ENCODE measurements around the gene ABCC1. TPM values are rescaled to one million over a fixed set of nuclear protein-coding genes. Genes with fewer than 3 reads are reported as not detected.
"Not testable (repeated sequence)": the region's sequence is repeated elsewhere in the genome, so short reads cannot be mapped to it uniquely, and the experiment has no call there.

Gene ABCC1
- total RNA-seq, 1 donor from 2014 or later = 95.7 TPM

DNA sequence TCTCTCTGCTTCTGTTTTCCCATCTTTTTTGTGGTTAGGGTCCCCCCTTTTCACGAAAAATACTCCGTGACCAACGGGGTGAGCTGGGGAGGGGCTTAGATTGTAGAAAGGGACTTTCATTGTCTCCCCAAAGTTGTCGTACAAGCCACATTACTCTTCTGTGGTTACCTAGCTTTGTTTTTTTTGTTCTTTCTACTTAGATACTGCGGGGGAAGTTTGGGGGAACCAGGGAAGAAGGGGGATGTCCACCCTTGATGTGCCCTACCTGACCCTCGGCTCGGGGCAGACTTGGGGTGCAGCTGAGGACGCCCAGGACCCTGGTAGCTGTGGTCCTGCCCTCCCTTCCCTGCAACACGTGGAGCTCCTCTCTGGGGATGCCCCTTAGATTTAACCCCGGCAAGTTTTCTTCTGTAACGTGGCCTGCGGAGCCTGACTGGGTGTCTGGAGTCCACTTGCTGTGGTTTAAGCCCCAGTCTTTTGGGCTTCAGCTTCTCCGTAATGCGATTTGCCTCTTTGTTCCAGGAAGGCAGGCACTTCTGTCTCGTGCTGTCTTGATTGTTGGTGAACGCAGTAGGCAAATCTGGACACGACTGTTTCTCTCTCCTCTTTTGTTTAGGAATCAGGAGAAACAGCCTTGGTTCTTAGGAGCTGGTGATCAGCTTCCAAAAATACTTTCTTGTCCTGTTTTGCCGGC lies 892 bp downstream of the ABCC1 start:
- peak; percentile 33 for DNase-seq (ENCODE audit: low spot score)
- Mint-ChIP-seq H3K4me3 (ENCODE audit: low read depth) (peak overlapping the region; percentile 99), H3K27ac (peak overlapping the region; percentile 100), H3K4me1 (ENCODE audit: low read depth) (peaks cover 41% of the 10 kb centered on the region), H3K36me3 (ENCODE audit: low read depth) (peaks cover 41% of the 10 kb centered on the region), H3K9me3 (no peaks in the 10 kb centered on the region), H3K27me3 (ENCODE audit: low read depth) (no peaks in the 10 kb centered on the region)
- intact Hi-C loops (cut with micrococcal nuclease) = loop anchor here (1.0 to 5.0 kb wide), 4 partner anchors 11 to 77 kb away; partner anchors contain the start of gene CEP20

DNA sequence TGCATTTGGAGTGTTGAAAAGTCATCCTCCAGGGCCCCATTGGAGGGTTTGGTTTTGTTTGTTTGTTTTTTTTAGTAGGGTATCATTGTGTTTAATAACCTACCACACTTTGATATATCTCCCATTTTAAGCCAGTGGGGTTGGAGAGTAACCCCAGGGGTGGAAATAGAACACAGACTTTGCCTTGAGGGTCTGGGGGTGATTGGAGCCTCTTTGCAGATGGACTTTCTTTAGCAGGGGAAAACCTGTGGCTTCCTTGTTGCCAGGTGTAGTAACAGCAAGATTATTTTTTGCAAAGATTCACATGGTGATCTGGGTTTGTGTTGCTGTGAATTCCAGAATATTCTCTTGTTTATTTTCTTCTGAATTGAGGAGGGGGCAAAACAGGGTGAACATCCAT lies 1.5 kb downstream of the ABCC1 start:
- Mint-ChIP-seq H3K27me3 (ENCODE audit: low read depth) (no peaks in the 10 kb centered on the region), H3K9me3 (no peaks in the 10 kb centered on the region), H3K27ac (peak overlapping the region; percentile 100), H3K4me1 (ENCODE audit: low read depth) (peaks cover 44% of the 10 kb centered on the region), H3K4me3 (ENCODE audit: low read depth) (peak overlapping the region; percentile 99), H3K36me3 (ENCODE audit: low read depth) (peaks cover 47% of the 10 kb centered on the region)
- intact Hi-C loops (cut with micrococcal nuclease) = loop anchor here (1.0 to 5.0 kb wide), 4 partner anchors 10 to 76 kb away; partner anchors contain the start of gene CEP20
- DNase-seq (ENCODE audit: low spot score) = no peak

DNA sequence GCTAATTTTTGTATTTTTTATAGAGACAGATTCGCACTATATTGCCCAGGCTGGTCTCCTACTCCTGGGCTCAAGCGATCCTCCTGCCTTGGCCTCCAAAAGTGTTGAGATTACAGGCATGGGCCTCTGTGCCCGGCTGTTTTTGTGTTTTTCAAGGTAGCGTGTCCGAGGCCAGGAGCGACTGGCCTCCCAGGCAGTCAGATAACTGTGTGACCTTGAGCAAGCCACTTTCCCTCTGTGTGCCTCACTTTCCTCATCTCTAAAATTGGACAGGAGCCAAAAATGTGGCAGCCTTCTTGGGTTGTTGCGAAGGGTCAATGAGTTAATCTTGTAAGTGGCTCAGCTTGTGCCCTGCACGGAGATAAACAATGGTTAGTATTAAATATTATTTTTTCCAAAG lies 2.4 kb downstream of the ABCC1 start:
- Mint-ChIP-seq H3K27ac (peak overlapping the region; percentile 88), H3K36me3 (ENCODE audit: low read depth) (peaks cover 50% of the 10 kb centered on the region), H3K4me1 (ENCODE audit: low read depth) (peaks cover 45% of the 10 kb centered on the region), H3K9me3 (no peaks in the 10 kb centered on the region), H3K4me3 (ENCODE audit: low read depth) (peak overlapping the region; percentile 99), H3K27me3 (ENCODE audit: low read depth) (no peaks in the 10 kb centered on the region)
- intact Hi-C loops (cut with micrococcal nuclease) = loop anchor here (2.0 to 5.0 kb wide), 3 partner anchors 53 to 75 kb away; partner anchors contain the start of gene CEP20
- DNase-seq (ENCODE audit: low spot score) = no peak

DNA sequence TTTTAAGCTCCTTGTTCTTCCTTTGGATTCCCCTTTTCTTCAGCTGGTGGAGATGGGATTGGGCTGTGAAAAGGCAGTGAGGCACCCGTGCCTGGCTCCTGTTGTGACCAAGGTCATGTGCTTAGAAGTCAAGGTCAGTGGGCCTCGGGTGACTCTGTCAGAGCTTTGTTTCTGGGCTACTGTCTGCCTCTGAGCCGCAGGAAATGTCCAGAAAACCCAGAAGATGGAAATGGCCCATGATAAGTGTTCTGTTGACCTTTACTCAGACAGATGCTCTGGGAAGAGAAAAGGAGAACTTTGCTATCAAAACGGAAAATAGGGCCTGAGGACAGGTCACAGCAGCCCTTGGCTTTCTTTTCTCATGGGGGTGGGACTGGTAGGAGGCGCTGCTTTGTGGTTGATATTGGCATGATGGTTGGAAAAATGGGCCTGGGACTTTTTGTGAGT lies 2.9 kb downstream of the ABCC1 start:
- no peak for DNase-seq (ENCODE audit: low spot score)
- Mint-ChIP-seq H3K4me3 (ENCODE audit: low read depth) (peak overlapping the region; percentile 99), H3K27me3 (ENCODE audit: low read depth) (no peaks in the 10 kb centered on the region), H3K9me3 (no peaks in the 10 kb centered on the region), H3K27ac (peak overlapping the region; percentile 88), H3K36me3 (ENCODE audit: low read depth) (peaks cover 52% of the 10 kb centered on the region), H3K4me1 (ENCODE audit: low read depth) (peaks cover 46% of the 10 kb centered on the region)
- intact Hi-C loops (cut with micrococcal nuclease) = loop anchor here (5.0 kb wide), 1 partner anchor 75 kb away; no protein-coding TSS in a partner anchor

DNA sequence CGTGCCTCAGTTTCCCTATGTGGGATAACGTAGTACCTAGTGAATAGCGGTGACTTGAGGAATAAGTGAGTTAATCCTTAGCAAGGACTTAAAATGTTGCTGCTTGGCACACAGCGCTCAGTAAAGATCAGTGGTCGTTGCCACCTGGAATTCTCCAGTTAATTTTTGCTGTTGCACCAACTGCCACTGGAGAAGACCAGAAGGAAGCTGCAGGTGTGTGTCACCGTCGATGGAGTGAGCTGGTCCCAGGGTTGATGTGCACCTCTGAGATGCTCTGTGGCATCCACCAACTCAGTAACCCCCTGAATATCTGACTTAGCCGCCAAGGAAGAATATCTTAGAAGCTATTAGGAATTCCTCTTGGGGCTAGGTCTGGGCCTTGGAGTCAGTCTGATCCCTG lies 4.1 kb downstream of the ABCC1 start:
- Mint-ChIP-seq H3K9me3 (no peaks in the 10 kb centered on the region), H3K36me3 (ENCODE audit: low read depth) (peaks cover 52% of the 10 kb centered on the region), H3K27ac (peak overlapping the region; percentile 88), H3K27me3 (ENCODE audit: low read depth) (no peaks in the 10 kb centered on the region), H3K4me1 (ENCODE audit: low read depth) (peaks cover 52% of the 10 kb centered on the region), H3K4me3 (ENCODE audit: low read depth) (no peak overlapping the region)
- intact Hi-C loops (cut with micrococcal nuclease) = loop anchor here (5.0 kb wide), 1 partner anchor 74 kb away; no protein-coding TSS in a partner anchor
- no peak for DNase-seq (ENCODE audit: low spot score)

DNA sequence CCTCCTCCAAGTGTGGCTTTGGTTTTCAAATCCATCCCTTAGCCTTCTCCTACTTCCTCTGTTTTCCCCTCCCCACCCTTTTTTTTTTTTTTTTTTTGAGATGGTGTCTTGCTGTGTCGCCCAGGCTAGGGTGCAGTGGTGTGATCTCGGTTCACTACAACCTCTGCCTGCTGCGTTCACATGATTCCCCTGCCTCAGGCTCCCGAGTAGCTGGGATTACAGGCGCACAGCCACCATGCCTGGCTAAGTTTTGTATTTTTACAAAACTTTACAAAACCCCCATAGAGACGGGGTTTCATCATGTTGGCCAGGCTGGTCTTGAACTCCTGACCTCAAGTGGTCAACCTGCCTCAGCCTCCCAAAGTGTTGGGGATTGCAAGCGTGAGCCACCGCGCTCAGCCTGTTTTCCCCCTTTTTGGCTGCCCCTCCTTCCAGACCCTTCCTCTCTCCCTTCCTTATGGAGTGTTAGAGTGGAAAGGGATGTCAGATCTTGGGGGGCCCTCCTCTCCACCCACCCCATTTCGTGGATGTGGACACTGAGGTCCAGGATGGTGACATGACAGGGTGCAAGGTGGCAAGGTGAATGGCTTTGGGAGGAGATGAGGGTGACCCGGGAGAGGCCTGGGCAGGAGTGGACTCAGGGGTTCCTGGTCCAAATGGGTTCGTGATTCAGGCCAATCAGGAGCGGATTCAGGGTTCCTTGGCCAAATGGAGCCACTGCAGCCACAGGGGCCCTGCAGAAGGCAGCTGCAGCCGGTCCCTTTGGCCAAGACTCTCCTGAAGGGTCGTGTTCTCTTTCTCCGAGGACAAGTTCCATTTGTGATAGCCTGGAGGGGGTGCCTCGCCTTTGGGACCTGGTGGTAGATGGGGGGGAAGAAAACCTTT lies 4.8 kb downstream of the ABCC1 start:
- intact Hi-C loops (cut with micrococcal nuclease) = loop anchor here (5.0 kb wide), 1 partner anchor 73 kb away; no protein-coding TSS in a partner anchor
- Mint-ChIP-seq H3K4me1 (ENCODE audit: low read depth) (peaks cover 53% of the 10 kb centered on the region), H3K4me3 (ENCODE audit: low read depth) (no peak overlapping the region), H3K9me3 (no peaks in the 10 kb centered on the region), H3K36me3 (ENCODE audit: low read depth) (peaks cover 57% of the 10 kb centered on the region), H3K27me3 (ENCODE audit: low read depth) (no peaks in the 10 kb centered on the region), H3K27ac (peak overlapping the region; percentile 38)
- no peak for DNase-seq (ENCODE audit: low spot score)

DNA sequence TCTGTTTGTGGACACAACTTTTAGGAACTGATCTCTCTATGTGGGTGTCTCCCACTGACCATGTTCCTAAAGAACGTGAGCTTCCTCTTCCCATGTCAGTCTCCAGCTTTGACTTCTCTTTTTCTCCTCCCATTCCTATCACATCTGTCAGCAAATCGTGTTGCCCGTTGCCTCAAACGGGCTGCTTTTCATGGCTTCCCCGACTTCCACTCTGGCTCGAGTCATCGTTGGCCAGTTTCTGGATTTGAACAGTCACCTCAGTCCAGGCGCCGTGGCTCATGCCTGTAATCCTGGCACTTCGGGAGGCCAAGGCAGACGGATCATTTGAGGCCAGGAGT lies 5.4 kb downstream of the ABCC1 start:
- H3K36me3 Mint-ChIP-seq (ENCODE audit: low read depth) = peaks cover 63% of the 10 kb centered on the region
- peak overlapping the region; percentile 34 for H3K27ac Mint-ChIP-seq
- H3K4me3 Mint-ChIP-seq (ENCODE audit: low read depth) = no peak overlapping the region

DNA sequence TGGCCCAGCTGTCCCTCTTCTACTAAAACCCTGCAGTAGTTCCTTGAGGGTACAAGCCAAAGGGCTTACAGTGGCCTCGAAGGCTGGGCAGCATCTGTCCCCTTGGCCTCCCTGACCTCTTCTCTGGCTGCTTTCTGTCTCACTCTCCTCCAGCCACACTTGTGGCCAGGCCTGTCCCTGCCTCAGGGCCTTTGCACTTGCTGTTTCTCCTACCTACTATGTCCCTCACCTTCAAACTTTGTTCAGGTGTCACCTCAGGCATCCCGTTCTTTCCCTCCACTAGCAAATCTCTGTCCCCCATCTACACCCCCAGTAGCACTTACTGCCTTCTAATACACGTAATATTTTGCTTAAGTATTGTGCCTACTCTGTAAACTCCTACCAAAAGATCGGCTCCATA lies 6.0 kb downstream of the ABCC1 start:
- intact Hi-C loops (cut with micrococcal nuclease) = no loop called here

More for the DNA sequence above, 5.4 kb downstream of the ABCC1 start:
- Mint-ChIP-seq H3K4me1 (ENCODE audit: low read depth) (peaks cover 59% of the 10 kb centered on the region), H3K27me3 (ENCODE audit: low read depth) (no peaks in the 10 kb centered on the region), H3K9me3 (no peaks in the 10 kb centered on the region)
- intact Hi-C loops (cut with micrococcal nuclease) = loop anchor here (5.0 kb wide), 1 partner anchor 73 kb away; no protein-coding TSS in a partner anchor
- no peak for DNase-seq (ENCODE audit: low spot score)

DNA sequence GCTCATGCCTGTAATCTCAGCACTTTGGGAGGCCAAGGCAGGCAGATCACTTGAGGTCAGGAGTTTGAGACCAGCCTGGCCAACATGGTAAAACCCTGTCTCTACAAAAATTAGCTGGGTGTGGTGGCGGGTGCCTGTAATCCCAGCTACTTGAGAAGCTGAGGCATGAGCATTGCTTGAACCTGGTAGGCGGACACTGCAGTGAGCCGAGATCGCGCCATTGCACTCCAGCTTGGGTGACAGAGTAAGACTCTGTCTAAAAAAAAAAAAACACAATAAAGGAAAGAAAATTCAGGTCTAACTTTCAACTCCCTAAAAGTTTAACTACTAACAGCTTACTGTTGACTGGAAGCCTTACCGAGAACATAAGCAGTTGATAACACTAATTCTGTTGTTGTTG lies 6.7 kb downstream of the ABCC1 start:
- H3K4me1 Mint-ChIP-seq (ENCODE audit: low read depth) = peaks cover 69% of the 10 kb centered on the region
- peak overlapping the region; percentile 67 for H3K27ac Mint-ChIP-seq
- H3K9me3 Mint-ChIP-seq; H3K27me3 Mint-ChIP-seq (ENCODE audit: low read depth); DNase-seq (ENCODE audit: low spot score); H3K4me3 Mint-ChIP-seq (ENCODE audit: low read depth); intact Hi-C loops (cut with micrococcal nuclease): not testable (repeated sequence)
- peaks cover 68% of the 10 kb centered on the region for H3K36me3 Mint-ChIP-seq (ENCODE audit: low read depth)

More for the DNA sequence above, 6.0 kb downstream of the ABCC1 start:
- H3K4me3 Mint-ChIP-seq (ENCODE audit: low read depth) = no peak overlapping the region
- peak overlapping the region; percentile 67 for H3K27ac Mint-ChIP-seq
- no peaks in the 10 kb centered on the region for H3K9me3 Mint-ChIP-seq
- peaks cover 65% of the 10 kb centered on the region for H3K36me3 Mint-ChIP-seq (ENCODE audit: low read depth)
- H3K27me3 Mint-ChIP-seq (ENCODE audit: low read depth) = no peaks in the 10 kb centered on the region
- H3K4me1 Mint-ChIP-seq (ENCODE audit: low read depth) = peaks cover 66% of the 10 kb centered on the region
- DNase-seq (ENCODE audit: low spot score) = no peak

DNA sequence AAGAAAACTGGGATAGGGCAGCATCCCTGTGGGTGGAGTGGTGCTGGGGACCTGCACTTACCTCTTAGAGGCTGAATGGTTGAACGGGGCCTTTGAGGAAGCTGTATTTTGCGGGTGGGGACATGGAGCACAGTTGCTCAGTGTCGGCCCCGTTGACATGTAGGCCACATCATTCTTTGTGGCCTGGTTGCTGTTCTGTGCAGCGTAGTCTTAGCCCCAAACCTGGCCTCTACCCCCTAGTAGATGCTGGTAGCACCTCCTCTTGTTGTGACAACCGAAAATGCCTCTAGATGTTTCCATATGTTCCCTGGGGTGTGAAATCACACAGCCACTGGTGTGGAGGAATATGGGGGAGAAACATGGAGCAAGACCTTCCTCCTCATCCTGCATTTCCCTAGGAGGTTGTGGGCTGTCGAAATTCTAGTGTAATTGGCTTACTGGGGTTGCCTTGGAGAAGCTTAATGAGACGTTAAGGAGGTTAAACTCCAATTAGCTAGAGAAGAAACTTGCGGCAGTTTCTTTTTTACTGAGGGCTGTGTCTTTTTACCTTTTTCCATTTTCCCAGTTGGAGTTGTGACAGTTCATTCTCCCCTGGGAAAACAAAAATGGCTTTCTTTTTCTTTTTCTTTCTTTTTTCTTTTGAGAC lies 9.4 kb downstream of the ABCC1 start:
- DNase-seq (ENCODE audit: low spot score) = no peak
- H3K4me3 Mint-ChIP-seq (ENCODE audit: low read depth) = peak overlapping the region; percentile 8
- H3K27ac Mint-ChIP-seq = peak overlapping the region; percentile 98
- no peaks in the 10 kb centered on the region for H3K27me3 Mint-ChIP-seq (ENCODE audit: low read depth)
- H3K4me1 Mint-ChIP-seq (ENCODE audit: low read depth) = peaks cover 74% of the 10 kb centered on the region
- H3K36me3 Mint-ChIP-seq (ENCODE audit: low read depth) = peaks cover 70% of the 10 kb centered on the region
- intact Hi-C loops (cut with micrococcal nuclease) = no loop called here
- H3K9me3 Mint-ChIP-seq = peaks cover 19% of the 10 kb centered on the region

DNA sequence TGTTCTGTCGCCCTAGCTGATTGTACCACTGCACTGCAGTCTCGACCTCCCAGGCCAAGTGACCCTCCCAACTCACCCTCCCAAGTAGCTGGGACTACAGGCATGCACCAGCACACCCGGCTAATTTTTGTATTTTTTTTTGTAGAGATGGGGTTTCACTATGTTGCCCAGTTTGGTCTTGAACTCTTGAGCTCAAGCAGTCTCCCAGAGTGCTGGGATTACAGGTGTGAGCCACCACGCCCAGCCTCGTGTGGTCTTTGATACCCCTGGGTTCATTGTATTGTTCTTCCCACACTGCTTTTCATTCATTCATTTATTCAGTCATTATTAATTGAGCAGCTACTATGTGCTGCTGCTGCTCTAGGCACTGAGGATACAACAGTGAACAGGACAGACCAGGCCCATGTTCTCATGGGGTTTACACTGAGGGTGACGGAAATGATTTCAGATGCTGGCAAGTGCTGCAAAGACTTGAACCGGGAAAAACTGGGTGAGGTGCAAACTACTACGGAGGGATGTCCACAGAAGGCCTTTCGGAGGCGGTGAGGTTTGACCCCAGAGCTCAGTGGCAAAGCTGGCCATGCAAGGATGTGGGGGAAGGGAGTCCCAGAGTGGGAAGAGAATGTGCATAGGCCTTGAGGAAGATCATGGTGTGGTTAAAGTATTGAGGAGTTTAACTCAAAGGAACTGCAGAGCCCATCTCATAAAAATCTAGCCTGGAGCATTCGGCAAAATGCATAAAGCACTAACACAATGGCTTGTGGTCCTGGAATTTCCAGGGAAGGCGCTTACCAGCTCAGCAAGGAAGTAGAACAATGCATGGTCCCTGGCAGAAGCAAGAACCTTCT lies 10.9 kb downstream of the ABCC1 start:
- H3K27me3 Mint-ChIP-seq (ENCODE audit: low read depth) = no peaks in the 10 kb centered on the region
- H3K9me3 Mint-ChIP-seq = peaks cover 28% of the 10 kb centered on the region
- H3K4me1 Mint-ChIP-seq (ENCODE audit: low read depth) = peaks cover 70% of the 10 kb centered on the region
- no peak for DNase-seq (ENCODE audit: low spot score)
- intact Hi-C loops (cut with micrococcal nuclease) = loop anchor here (2.0 kb wide), 2 partner anchors 38 to 72 kb away; partner anchors contain the start of gene CEP20
- H3K4me3 Mint-ChIP-seq (ENCODE audit: low read depth) = peak overlapping the region; percentile 73
- H3K36me3 Mint-ChIP-seq (ENCODE audit: low read depth) = peaks cover 72% of the 10 kb centered on the region
- H3K27ac Mint-ChIP-seq = peak overlapping the region; percentile 98

Measured in activated T-helper 2 cell treated with anti-CD3 and anti-CD28 coated beads, Interferon-gamma antibody, Interleukin-2, Interleukin-4, amounts not matched to agents 10 μg/mL and 5 μg/mL and 100 μg/mL, durations not matched to agents 14 hours and 24 hours and 36 hours (primary cell).